Muscle layer of duodenum (tissue), 2 donors: Measurements from ENCODE around the gene LILRA6.
"Not testable (repeated sequence)": the region's sequence is repeated elsewhere in the genome, so short reads cannot be mapped to it uniquely, and the experiment has no call there.

Source experiments
- H3K27ac ChIP-seq: one replicate; pipeline ENCODE4 v1.7.0; 2013; ENCODE audit warnings: mild to moderate bottlenecking, low read length
- H3K27me3 ChIP-seq: one replicate; pipeline ENCODE4 v1.7.0; 2013; ENCODE audit warnings: low read depth, mild to moderate bottlenecking, control low read depth, low read length
- H3K36me3 ChIP-seq, 2 donors: one replicate each; pipeline ENCODE4 v1.7.0; 2013; ENCODE audit warnings: low read length in 2 of 2, control low read depth in 1 of 2, mild to moderate bottlenecking in 1 of 2; ENCODE audit not compliant: insufficient read depth in 2 of 2, control insufficient read depth in 1 of 2
- H3K4me1 ChIP-seq, 2 donors: one replicate each; pipeline ENCODE4 v1.7.0; 2013; ENCODE audit warnings: low read length in 2 of 2, mild to moderate bottlenecking in 2 of 2, control low read depth in 1 of 2, moderate library complexity in 1 of 2; ENCODE audit not compliant: insufficient read depth in 2 of 2, control insufficient read depth in 1 of 2
- H3K4me3 ChIP-seq, 2 donors: one replicate each; pipeline ENCODE4 v1.7.0; 2013; ENCODE audit warnings: low read length in 2 of 2, low read depth in 1 of 2, mild to moderate bottlenecking in 1 of 2
- H3K9me3 ChIP-seq, 2 donors: one replicate each; pipeline ENCODE4 v1.7.0; 2013; ENCODE audit warnings: low read length in 2 of 2, control low read depth in 1 of 2, mild to moderate bottlenecking in 1 of 2; ENCODE audit not compliant: control insufficient read depth in 1 of 2
- donor health status: healthy.

LILRA6 gene

DNA sequence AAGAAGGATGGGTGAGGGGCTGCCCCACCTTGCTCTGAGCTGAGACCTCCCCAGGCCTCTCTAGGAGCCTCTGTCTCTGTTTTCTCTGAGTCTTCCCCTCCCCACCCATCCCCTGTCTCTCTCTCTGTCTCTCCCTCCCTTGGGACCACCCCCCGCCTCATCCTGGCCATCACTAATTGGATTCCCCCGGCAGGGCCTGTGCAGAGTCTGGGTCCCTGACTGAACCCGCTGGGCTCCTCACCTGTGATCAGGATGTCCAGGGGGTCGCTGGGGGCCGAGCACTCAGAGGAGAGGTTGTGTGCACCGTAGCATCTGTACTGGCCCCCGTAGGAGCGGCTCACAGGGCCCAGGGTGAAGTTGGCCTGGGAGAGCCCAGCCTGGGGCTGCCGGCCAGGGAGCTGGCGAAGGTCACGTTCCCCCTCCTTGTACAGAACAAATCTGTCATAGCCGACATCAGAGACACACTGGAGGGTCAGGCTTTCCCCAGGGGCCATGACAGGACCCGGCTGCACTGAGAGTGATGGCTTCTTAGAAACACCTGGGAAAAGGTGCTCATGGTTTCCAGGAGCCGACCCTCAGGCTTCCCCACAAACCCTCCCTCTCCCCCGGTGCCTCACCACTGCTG lies 36.1 kb upstream of the LILRA6 start:
- not testable (repeated sequence) for H3K9me3 ChIP-seq, H3K27me3 ChIP-seq, H3K36me3 ChIP-seq, H3K27ac ChIP-seq, H3K4me1 ChIP-seq, H3K4me3 ChIP-seq

DNA sequence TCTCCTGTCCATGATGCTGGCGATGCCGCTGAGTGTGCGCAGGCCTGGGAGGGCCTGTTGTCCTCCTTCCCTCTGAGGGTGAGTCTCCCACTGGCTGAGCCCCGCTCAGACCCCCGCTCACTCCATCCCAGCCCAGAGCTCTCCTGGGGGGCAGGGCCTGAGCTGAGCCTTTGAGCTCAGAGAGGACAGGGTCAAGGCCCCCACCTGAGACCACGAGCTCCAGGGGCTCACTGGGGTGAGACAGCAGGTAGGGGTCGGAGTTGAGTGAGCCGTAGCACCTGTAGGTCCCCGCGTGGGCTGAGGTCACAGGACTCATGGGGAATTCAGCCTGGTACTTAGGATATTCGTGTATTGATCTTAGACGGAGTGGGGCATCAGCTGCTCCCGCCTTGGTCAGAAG lies 35.5 kb upstream of the LILRA6 start:
- H3K9me3 ChIP-seq, H3K4me1 ChIP-seq, H3K4me3 ChIP-seq, H3K27ac ChIP-seq, H3K36me3 ChIP-seq, H3K27me3 ChIP-seq: not testable (repeated sequence)

DNA sequence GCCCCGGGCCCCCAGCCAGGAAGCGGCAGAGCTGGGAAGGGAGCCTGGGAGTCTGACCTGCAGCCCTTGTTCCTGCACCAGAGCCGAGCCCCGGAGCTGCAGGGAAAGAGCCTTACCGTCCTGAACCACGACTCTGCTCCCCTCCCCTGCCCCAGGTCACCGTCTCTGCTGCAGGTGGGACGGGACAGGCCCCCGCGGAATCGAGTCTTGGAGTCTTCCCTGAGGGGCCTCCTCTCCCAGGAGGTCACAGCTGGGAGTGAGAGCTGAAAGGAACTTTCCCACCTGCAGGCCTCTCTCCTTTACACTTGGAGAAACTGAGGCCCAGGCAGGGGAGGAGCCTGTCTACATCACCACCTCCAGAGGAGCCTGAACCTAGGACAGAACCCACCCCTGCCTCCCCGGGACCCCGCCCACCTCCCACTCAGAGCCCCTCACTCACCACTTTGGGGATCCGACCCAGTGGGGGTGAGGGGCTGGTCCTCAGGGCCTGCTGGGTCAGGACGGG lies 34.6 kb upstream of the LILRA6 start:
- H3K9me3 ChIP-seq, H3K4me1 ChIP-seq, H3K36me3 ChIP-seq, H3K4me3 ChIP-seq, H3K27ac ChIP-seq, H3K27me3 ChIP-seq: not testable (repeated sequence)

DNA sequence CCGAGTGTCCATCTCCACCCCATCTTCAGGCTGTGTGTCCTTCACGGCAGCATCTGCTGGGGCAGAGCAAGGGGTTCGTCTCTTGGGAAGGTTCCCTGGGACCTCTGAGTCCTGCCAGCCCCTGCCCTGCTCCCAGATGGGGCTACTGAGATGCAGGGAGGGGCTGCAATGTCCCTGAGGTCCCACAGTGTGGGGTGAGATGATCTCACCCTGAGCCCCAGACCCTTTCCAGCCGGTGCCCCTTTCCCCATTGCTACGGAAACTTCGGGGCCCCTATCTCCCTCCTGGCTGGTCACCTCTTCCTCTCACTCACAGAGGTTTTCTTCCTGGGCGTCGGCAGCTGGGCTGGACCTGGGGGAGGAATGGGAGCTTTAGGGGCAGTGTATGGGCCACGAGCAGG lies 33.4 kb upstream of the LILRA6 start:
- Histone ChIP-seq H3K27ac (no peak overlapping the region), H3K9me3 (no peaks in the 10 kb centered on the region), H3K4me1 (no peaks in the 10 kb centered on the region), H3K4me3 (no peak overlapping the region), H3K36me3 (no peaks in the 10 kb centered on the region), H3K27me3 (no peaks in the 10 kb centered on the region)

DNA sequence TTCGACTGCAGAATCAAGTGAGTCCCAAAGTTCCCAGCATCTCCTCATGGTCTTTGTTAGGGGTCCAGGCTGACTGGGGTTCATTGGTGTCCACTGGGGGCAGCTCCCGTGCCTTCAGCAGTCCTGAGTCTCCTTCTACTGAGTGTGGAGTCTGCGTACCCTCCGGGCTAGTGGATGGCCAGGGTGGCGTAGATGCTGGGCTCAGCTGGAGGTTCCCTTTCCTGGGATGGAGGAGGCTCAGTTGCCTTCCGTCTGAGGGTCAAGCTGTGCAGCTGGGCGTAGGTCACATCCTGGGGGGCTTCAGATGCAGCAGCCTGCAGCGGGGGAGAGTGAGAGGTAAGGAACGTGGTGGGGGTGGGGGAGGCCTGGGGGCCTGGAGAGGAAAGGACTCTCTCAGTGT lies 31.9 kb upstream of the LILRA6 start:
- not testable (repeated sequence) for H3K4me3 ChIP-seq, H3K27me3 ChIP-seq, H3K27ac ChIP-seq, H3K4me1 ChIP-seq, H3K9me3 ChIP-seq, H3K36me3 ChIP-seq

DNA sequence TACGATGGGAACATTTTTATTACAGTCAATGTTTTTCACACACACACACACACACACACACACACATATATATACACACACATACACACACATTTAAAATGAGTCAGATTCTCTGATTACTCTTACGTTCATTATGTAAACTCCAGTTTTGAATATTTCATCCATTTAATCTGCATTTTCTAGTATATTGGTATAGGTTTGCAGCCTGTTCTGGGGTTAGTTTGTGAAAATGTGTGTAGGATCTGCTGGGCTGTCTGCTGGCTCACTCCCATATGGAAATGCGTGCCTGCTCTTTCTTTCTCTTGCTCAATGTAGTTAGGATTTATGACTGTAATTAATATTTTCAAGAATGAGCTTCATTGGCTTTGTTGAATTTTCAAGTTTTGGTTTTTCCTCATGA lies 31.2 kb upstream of the LILRA6 start:
- Histone ChIP-seq H3K4me1 (no peaks in the 10 kb centered on the region), H3K9me3 (no peaks in the 10 kb centered on the region), H3K27me3 (no peaks in the 10 kb centered on the region), H3K27ac (no peak overlapping the region), H3K4me3 (no peak overlapping the region), H3K36me3 (no peaks in the 10 kb centered on the region)

DNA sequence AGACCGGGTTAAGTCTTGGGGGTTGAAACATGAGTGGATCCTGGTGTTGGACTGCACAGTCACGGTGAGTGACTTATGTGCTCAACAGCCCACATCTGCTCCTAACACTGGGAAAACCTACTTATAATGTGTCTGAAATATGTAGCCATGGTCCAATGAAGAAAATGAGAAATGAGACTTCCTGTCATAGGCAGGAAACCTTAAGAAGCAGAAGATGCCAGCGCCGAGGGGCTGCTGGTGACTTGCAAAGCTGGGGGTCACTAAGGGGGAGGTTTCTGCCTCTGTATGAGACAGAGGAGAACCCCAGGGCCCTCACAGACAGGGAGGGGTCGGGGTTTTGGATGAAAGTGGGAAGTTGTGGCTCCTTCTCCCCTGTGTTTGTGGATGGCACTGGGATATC lies 29.6 kb upstream of the LILRA6 start:
- not testable (repeated sequence) for H3K27me3 ChIP-seq, H3K4me3 ChIP-seq, H3K27ac ChIP-seq

DNA sequence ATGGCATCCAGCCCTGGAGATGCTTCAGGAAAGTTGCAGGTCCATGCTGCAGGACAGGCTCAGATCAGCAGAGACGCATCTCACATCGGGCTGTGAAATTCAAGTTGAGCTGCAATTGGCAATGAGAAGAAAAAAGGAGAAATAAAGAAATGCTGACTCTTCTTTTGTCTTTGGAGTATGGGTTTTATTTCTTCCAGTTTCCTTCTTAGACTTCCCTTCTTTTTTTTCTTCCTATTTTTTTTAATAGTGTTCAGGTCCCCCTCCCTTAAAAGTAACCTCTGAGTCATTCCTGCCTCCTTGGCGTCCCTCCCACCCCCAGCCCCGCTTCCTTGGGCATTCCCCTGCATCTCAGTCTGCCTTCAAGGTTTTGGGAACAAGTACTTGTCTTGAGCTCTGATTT lies 29.0 kb upstream of the LILRA6 start:
- H3K27ac ChIP-seq, H3K27me3 ChIP-seq, H3K36me3 ChIP-seq, H3K9me3 ChIP-seq, H3K4me3 ChIP-seq, H3K4me1 ChIP-seq: not testable (repeated sequence)

More for the DNA sequence above, 29.6 kb upstream of the LILRA6 start:
- not testable (repeated sequence) for H3K36me3 ChIP-seq, H3K4me1 ChIP-seq, H3K9me3 ChIP-seq

DNA sequence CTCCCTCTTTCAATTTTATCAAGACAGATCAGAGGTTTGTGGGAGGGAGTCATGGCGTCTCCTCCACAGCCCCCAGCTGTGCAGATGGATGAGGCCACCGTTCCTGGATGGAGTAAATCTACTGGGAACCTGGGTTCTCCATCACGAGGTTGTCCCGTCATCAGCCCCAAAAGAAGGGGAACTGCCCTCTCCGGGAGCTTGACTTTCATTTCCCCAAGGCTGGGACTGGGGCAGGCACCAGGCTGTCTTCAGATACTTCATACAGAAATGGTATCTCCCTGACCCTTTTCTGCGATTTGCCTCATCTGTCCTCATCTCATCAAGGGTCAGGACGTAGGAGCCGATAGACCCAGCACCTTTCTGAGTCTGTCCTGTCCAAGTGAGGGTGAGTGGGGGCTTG lies 28.5 kb upstream of the LILRA6 start:
- no peak overlapping the region for H3K27ac ChIP-seq
- no peaks in the 10 kb centered on the region for H3K9me3 ChIP-seq
- no peaks in the 10 kb centered on the region for H3K4me1 ChIP-seq
- H3K36me3 ChIP-seq, result no peaks in the 10 kb centered on the region
- H3K27me3 ChIP-seq, result no peaks in the 10 kb centered on the region
- no peak overlapping the region for H3K4me3 ChIP-seq

DNA sequence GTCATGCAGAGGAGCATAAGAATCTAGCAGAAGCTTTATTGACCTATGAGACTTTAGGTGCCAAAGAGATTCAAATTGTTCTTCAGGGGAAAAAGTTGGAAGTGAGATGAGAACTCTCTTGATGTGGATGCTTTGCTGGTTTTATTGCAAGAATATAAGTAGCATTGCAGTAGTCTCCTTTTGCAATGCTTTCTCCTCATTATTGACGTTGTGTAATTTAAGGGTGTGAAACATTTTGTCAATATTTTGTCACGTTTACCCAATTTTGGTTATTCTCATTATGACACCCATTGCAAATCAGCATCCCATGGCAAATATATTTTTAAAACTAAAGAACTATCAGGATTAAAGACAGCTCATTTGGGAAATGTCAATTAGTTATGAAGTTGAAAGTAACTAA lies 26.3 kb upstream of the LILRA6 start:
- no peak overlapping the region for H3K27ac ChIP-seq
- H3K4me1 ChIP-seq, result no peaks in the 10 kb centered on the region
- H3K9me3 ChIP-seq, result no peaks in the 10 kb centered on the region
- no peaks in the 10 kb centered on the region for H3K36me3 ChIP-seq
- H3K27me3 ChIP-seq, result no peaks in the 10 kb centered on the region
- no peak overlapping the region for H3K4me3 ChIP-seq

DNA sequence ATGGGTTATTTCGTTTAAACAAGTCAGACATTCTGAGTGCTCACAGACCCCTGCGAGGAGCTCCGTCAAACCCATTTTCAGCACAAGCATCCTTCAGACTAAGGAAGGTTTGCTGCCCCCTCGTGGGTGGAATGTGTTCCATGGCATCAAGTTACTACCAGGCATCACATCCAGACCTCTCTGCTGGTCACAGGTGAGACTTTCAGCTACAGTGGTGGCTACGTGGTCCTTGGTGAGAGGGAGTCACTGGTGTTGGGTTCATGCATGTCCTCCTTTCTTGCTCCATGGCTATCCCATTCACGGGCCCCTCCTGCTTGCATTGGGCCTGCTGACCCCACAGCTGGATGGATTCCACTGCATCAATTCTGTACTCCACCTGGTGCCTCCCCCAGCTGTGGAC lies 23.5 kb upstream of the LILRA6 start:
- Histone ChIP-seq H3K4me3 (no peak overlapping the region), H3K4me1 (no peaks in the 10 kb centered on the region), H3K27me3 (no peaks in the 10 kb centered on the region), H3K9me3 (no peaks in the 10 kb centered on the region), H3K36me3 (no peaks in the 10 kb centered on the region), H3K27ac (no peak overlapping the region)

DNA sequence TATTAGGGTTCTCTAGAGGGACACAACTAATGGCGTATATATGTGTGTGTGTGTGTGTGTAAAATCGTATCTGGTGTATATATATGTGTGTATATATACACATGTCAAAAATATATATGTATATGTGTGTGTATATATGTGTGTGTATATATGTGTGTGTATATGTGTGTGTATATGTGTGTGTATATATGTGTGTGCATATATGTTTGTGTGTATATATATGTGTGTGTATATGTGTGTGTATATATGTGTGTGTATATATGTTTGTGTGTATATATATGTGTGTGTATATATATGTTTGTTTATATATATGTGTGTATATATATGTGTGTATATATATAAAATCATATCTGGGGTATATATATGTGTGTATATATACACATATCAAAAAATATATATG lies 19.9 kb upstream of the LILRA6 start:
- no peaks in the 10 kb centered on the region for H3K9me3 ChIP-seq
- H3K27me3 ChIP-seq, result no peaks in the 10 kb centered on the region
- H3K27ac ChIP-seq, result no peak overlapping the region
- H3K4me1 ChIP-seq, result no peaks in the 10 kb centered on the region
- no peak overlapping the region for H3K4me3 ChIP-seq
- H3K36me3 ChIP-seq, result no peaks in the 10 kb centered on the region
